Skeletal muscle cell (primary cell): ENCODE results near the gene HMGA1.

Source experiments
- DNase-seq: peaks from one replicate; pipeline ENCODE4 v3.0.0-alpha.2; 2010; ENCODE audit warnings: low read depth
- H3K4me3 ChIP-seq: 2 replicates; pipeline ENCODE4 v1.5.1; 2011; ENCODE audit warnings: low read depth, mild to moderate bottlenecking, control low read depth, low read length, moderate library complexity

The HMGA1 gene

GRCh38 chr6:34223381-34223955, 13.2 kb upstream of the HMGA1 start:
- no peak for DNase-seq
- H3K4me3 ChIP-seq = peak overlapping the region; percentile 26

GRCh38 chr6:34223956-34224940, 12.4 kb upstream of the HMGA1 start:
- peak; percentile 81 for DNase-seq
- peak overlapping the region; percentile 49 for H3K4me3 ChIP-seq

DNA sequence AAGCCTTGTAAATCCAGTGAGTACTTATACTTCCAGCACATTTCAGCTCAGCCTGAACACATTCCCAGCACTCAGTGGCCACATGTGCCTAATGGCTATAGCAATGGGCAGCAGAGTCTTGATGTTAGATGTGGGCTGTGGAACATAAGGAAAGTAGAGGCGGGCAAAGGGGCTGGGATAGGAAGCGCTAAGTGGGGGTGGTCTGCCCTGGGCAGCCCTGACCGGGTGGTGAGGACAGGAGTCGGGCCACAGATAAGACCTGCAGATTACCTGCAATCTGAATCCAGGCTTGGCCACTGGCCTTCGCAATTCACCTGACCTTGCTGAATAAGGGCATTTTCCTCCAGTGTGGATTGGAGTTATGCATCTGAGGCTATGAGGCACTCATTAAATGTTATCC, 11.1 kb upstream of the HMGA1 start:
- H3K4me3 ChIP-seq = no peak overlapping the region
- no peak for DNase-seq

GRCh38 chr6:34226066-34226465, 10.6 kb upstream of the HMGA1 start:
- DNase-seq = no peak
- H3K4me3 ChIP-seq = no peak overlapping the region

- no peak for DNase-seq
- no peak overlapping the region for H3K4me3 ChIP-seq
Observed at GRCh38 chr6:34226731-34227586, 9.7 kb upstream of the HMGA1 start.

DNA sequence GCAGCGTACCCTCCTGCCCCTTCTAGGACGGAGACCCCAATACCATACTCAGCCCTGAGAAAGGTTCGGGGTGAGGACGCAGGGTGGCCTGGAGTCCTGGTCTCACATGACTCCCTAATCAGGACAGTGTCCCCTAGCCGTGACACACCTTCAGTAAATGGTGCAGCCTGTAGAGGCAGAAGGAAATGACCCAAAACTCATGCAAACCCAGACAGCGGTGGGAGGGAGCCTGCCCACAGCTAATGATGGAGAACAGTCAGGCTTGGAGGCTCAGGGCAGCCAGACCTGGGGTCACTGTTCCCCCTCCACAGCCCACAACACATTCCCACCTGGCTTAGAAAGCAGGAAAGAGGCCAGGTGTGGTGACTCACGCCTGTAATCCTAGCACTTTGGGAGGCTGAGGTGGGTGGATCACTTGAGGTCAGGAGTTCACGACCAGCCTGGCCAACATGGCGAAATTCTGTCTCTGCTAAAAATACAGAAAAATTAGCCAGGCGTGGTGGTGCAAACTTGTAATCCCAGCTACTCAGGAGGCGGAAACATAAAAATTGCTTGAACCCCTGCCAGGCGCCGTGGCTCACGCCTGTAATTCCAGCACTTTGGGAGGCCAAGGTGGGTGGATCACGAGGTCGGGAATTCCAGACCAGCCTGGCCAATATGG, 8.8 kb upstream of the HMGA1 start:
- DNase-seq = no peak
- no peak overlapping the region for H3K4me3 ChIP-seq

GRCh38 chr6:34229877-34230276, 6.8 kb upstream of the HMGA1 start:
- no peak for DNase-seq
- H3K4me3 ChIP-seq = no peak overlapping the region

GRCh38 chr6:34230653-34231371, 5.9 kb upstream of the HMGA1 start:
- DNase-seq = no peak
- no peak overlapping the region for H3K4me3 ChIP-seq

DNA sequence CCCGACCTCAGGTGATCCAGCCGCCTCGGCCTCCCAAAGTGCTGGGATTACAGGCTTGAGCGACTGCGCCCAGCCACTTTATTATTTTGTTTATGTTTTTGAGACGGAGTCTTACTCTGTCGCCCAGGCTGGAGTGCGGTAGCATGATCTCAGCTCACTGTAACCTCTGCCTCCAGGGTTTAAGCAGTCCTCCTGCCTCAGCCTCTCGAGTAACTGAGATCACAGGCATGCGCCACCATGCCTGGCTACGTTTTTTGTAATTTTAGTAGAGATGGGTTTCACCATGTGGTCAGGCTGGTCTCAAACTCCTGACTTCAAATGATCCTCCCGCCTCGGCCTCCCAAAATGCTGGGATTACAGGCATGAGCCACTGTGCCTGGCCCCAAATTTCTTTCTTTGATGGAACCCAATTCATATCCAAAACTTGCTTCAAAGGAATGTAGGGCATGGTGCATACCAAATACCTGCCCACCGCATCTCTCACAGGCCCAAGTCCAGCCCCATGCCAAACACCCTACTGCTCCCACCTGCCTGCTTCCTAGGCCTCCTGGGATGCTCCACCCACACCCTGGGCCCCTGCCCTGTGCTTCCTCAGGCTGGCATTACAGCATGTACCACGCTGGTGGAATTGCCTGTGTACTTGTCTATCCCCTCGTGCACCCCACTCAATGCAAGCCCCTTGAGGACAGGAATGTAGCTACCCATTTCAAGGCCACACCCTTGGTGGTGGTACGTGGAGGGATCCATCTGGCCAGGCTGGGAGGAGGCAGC, 4.9 kb upstream of the HMGA1 start:
- no peak for DNase-seq
- no peak overlapping the region for H3K4me3 ChIP-seq

GRCh38 chr6:34232901-34233300, 3.8 kb upstream of the HMGA1 start:
- H3K4me3 ChIP-seq = no peak overlapping the region
- no peak for DNase-seq

DNA sequence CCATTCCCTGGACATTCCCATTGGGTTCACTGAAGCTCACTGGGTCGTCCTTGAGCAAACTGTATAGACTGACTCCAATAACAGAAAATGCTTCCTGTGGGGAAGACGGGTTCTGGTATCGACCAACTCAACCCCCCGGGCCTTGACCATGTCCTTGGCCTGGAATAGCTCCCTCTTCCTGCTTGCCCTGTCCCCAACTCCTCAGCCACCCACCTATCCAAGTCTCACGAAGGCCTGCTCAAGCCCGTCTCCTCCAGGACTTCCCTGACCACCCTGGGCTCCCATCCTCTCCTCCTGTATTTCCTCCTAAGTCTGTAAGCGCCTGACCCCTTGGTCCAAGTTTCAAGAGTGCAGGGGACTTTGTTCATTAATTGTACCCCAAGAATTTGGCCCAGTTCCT, 2.8 kb upstream of the HMGA1 start:
- no peak overlapping the region for H3K4me3 ChIP-seq
- DNase-seq = no peak

GRCh38 chr6:34234667-34235306, 1.9 kb upstream of the HMGA1 start:
- no peak overlapping the region for H3K4me3 ChIP-seq

GRCh38 chr6:34235307-34236130, 1.2 kb upstream of the HMGA1 start:
- H3K4me3 ChIP-seq = peak overlapping the region; percentile 63
- peak; percentile 49 for DNase-seq

More at GRCh38 chr6:34234667-34235306, 1.9 kb upstream of the HMGA1 start:
- no peak for DNase-seq

- no peak for DNase-seq
- H3K4me3 ChIP-seq = peak overlapping the region; percentile 63
Observed at GRCh38 chr6:34236131-34236442, 586 bp upstream of the HMGA1 start.

- no peak for DNase-seq
- H3K4me3 ChIP-seq = peak overlapping the region; percentile 83
Observed at GRCh38 chr6:34237316-34237721, 646 bp downstream of the HMGA1 start.

GRCh38 chr6:34237722-34238584, 1.3 kb downstream of the HMGA1 start:
- DNase-seq = no peak
- H3K4me3 ChIP-seq = peak overlapping the region; percentile 83
